HG03045 (cell line): ENCODE measurements around the gene FCAR.
"Not testable (repeated sequence)": the region's sequence is repeated elsewhere in the genome, so short reads cannot be mapped to it uniquely, and the experiment has no call there.

Source experiments
- ATAC-seq: cut with Tn5 transposase; IDR thresholded peaks from one replicate; pipeline ENCODE4 v1.9.1; 2021; ENCODE audit warnings: mild to moderate bottlenecking, moderate library complexity; ENCODE audit not compliant: unreplicated experiment

Gene FCAR

GRCh38 chr19:54893406-54893805 is 19.4 kb downstream of the FCAR start:
- ATAC-seq = no peak

GRCh38 chr19:54894106-54894505 is 20.1 kb downstream of the FCAR start:
- not testable (repeated sequence) for ATAC-seq

- no peak for ATAC-seq
These were observed 22.0 kb downstream of the FCAR start for GRCh38 chr19:54896036-54896435.

- not testable (repeated sequence) for ATAC-seq
These were observed 24.6 kb downstream of the FCAR start for GRCh38 chr19:54898685-54899084.

- ATAC-seq = not testable (repeated sequence)
These were observed 25.6 kb downstream of the FCAR start for GRCh38 chr19:54899646-54900045.

GRCh38 chr19:54901153-54901552 is 27.1 kb downstream of the FCAR start:
- not testable (repeated sequence) for ATAC-seq

GRCh38 chr19:54902061-54902460 is 28.0 kb downstream of the FCAR start:
- no peak for ATAC-seq

GRCh38 chr19:54903303-54903702 is 29.3 kb downstream of the FCAR start:
- ATAC-seq = no peak

- not testable (repeated sequence) for ATAC-seq
These were observed 30.2 kb downstream of the FCAR start for GRCh38 chr19:54904261-54904660.

- no peak for ATAC-seq
These were observed 31.4 kb downstream of the FCAR start for GRCh38 chr19:54905421-54905802.

- ATAC-seq = no peak
These were observed 31.9 kb downstream of the FCAR start, which contains the start of gene NCR1 for GRCh38 chr19:54905803-54906511. Gene NCR1, plus strand, starts transcription at chr19:54906148. Its CDS starts 40 bp downstream, at chr19:54906188.

GRCh38 chr19:54906819-54907218 is 32.8 kb downstream of the FCAR start:
- ATAC-seq = no peak

- ATAC-seq = not testable (repeated sequence)
These were observed 33.9 kb downstream of the FCAR start for GRCh38 chr19:54907899-54908298.

GRCh38 chr19:54916822-54917221 is 42.8 kb downstream of the FCAR start:
- no peak for ATAC-seq

- no peak for ATAC-seq
These were observed 44.5 kb downstream of the FCAR start for GRCh38 chr19:54918499-54918898.

- ATAC-seq = not testable (repeated sequence)
These were observed 45.9 kb downstream of the FCAR start for GRCh38 chr19:54919646-54920563.

GRCh38 chr19:54921082-54921481 is 47.0 kb downstream of the FCAR start:
- ATAC-seq = no peak

GRCh38 chr19:54923276-54923675 is 49.2 kb downstream of the FCAR start:
- no peak for ATAC-seq

GRCh38 chr19:54928299-54928698 is 54.3 kb downstream of the FCAR start:
- no peak for ATAC-seq

GRCh38 chr19:54937926-54938325 is 63.9 kb downstream of the FCAR start:
- no peak for ATAC-seq

GRCh38 chr19:54938906-54939305 is 64.9 kb downstream of the FCAR start:
- no peak for ATAC-seq

GRCh38 chr19:54939538-54939937 is 65.5 kb downstream of the FCAR start:
- not testable (repeated sequence) for ATAC-seq
